Measurements from ENCODE around the gene TMEM245.
A peak's percentile ranks its signal among the peaks of the same experiment; 100 is the strongest.

The TMEM245 gene

DNA sequence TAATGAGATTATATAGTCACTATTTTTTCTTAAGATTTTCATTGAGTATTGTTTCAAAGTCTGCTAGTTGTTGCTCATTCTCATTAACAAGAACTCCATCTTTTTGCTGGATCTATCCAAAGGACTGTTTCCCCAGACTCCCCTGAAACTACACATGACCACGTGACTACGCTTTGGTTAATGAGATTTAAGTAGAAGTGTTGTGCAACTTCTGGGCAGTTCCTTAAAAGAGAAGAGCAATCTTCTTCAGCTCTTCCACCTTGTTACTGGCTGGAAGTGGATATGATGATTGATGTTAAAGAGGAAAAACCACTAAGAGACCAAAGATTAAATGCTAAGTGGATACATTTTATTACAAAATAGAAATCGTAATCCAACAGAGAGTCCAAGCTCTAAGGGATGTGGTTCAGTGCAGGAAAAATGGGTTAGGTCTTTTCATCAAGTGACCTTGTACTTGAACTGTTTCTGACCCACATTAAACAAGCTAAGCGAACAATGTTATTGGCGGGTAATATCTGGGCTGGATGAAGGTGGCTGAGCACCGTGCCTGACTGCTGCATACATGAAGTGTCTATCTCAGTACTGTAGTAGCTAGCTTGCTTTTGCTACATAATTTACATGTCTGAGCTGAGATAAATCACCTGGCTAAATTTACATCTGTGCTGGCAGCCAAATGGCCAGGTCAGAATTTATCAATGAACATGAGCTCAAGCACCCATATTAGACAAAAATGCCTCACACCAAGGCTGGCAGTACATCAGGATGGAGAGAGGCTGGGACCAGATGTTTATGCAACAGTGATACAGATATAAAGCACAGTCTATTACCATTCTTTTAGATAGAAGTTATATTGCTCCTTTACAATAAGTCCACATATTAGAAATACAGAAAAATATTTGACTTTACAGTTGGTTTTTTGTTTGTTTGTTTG lies 98.9 kb downstream of the TMEM245 start:
- DNase-seq = no peak

DNA sequence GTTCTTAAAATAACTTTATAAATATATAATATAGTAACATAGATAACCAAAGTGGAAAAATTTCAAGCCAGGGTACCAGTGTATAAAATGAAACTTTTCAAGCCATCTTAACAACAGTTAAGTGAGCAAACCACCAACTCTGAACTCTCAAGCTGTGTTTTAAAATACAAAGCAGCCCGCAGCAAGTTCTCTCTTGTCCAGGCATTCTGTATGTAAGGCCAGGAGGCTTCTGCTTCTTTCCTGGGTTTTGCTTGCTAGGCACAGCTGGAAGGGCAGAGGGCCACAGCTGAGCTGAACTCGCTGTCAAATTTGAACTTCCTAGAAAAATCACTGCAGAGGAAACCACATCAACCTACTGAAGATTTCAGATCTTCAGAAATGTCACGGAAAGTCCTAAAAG lies 99.6 kb downstream of the TMEM245 start:
- DNase-seq = no peak

DNA sequence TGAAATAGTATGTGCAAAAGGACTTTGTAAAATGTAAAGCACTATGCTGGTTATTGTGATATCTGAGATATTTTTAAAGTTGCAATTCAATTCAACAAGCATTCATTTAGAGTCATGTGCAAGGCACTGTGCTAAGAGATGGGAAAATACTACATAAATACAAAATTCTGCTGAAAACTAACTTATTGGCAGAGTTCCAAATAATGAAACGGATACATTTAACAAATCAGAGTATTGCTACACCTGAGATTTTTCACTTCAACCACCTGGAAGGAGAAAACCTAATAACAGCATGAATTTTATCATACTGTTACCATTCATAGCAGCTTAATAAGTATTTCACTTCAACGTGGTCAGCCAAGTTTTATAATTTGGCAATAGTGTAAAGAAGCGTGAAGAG lies 100.3 kb downstream of the TMEM245 start:
- no peak for DNase-seq

DNA sequence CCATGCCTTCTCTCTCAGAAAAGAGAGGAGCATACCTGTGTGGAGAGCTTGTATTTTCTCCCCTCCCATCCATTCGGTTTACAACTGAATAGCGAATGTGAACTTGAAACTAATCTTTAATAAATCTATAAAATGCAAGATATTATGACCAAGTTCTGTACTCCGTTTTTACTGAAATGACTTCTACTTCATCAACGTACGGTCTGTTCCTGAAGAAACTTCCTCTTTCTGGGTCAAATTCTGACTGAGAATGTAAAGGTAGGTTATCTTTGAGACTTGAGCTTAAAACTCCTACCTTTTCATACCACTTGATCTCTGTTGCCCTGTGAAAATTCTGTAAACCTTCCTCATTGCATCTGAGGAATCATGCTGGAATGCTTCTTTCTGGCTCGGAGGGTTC lies 102.3 kb downstream of the TMEM245 start:
- DNase-seq = no peak

DNA sequence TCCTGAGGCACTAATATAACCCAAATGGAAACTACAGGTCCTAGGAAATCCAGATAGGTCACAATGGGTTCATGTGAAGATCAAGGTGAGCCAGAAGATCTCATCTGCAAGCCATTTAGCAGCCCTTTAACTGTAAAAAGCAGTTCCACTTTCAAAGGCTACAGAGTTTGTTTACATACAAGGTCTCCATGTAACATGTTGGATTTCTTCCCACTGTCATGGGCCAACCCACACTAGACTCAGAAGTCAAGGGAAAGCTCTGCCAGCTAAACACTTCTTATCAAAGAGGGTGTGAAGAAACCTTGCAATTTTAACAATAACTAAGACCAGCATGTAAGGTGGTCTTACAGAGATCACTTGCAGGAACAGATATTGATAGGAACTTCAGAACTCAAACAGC lies 102.7 kb downstream of the TMEM245 start:
- DNase-seq = no peak

DNA sequence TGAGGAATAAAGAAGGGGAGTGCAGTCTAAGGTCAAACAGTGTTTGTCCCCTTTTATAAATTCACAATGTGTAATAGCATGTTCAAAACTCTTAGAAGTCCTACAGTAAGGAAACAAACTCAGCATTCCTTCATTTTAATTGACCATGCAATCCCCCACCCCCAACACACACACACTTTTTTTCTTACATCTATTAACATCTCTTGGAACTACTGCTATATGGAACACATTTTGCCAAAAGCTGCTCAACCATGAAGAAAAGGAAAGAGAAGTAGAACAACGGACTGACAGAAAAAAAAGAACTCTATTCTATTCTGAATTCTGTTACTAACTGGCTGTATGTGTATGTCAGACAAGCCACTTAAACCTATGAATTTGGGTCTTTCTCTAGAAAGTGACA lies 103.6 kb downstream of the TMEM245 start:
- DNase-seq = no peak

DNA sequence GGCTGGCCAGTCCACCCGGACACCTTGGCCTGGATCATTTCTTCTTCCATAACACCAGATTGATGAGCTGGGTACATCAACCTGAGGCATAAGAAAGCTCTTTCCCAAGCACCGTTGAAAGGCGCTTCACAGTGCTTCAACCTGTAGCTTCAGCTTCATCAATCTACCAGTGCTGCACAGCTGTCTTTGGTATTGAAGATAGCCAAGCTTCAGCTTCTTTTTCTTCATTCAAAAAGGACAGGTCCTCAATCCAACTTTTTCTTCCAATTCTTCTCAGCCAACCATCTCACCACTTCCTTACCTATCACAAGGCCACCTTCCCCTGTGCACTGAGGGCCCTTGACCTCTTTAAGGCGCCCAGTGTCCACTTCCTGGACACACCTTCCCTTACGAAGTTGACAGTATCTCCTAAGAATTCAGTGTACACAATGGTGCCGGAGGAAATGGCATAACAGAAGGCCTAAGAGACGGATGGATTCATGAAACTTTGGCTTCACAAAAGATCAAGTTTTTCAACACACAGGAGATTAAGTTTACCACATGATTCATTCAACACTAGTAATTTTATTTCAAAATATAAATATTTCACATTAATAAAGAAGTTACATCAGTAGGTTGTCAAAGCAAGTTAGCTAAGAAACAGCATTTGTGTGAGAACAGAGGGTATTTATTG lies 105.0 kb downstream of the TMEM245 start:
- DNase-seq = no peak

DNA sequence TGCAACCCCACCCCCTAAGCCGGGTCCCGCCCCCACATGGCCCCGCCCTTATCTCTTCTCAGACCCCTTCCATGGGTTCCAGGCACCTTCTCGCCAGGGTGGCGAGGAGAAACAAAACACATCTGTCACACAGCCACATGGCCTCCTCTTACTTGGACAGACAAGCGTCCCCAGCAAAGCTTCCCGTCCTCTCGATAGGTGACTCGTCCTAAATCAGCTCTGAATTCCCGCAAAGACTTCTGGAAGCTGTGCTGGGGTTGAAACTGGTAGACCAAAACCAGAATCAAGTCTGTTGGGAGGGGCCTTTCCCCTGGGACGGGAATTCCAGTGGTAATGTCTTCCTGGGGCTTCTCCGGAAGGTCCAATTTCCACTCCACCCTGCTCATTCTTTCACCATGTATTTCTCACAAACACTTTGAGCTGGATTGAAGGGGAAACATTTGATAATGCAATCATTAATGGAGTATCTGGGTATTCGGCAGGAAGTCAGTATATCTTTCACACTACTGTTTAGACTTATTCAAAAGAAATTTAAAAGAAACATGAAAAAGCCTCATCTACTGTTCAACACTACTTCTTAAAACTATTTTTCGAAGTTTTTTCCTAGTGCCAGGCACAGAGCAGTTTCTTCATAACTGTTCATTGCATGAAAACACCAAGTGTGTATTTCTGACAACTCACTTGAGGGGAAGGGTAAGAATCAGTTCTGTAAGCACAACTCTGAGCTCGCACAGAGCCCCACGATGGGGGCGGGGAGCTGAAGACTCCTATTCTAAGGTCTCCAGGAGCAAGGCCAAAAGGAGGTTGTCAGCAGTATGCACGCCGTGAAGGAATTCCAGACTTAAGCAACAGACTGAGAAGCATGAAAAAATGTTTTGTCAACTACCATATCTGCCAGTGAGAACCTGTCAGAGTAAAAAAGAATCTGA lies 105.8 kb downstream of the TMEM245 start:
- DNase-seq = no peak

DNA sequence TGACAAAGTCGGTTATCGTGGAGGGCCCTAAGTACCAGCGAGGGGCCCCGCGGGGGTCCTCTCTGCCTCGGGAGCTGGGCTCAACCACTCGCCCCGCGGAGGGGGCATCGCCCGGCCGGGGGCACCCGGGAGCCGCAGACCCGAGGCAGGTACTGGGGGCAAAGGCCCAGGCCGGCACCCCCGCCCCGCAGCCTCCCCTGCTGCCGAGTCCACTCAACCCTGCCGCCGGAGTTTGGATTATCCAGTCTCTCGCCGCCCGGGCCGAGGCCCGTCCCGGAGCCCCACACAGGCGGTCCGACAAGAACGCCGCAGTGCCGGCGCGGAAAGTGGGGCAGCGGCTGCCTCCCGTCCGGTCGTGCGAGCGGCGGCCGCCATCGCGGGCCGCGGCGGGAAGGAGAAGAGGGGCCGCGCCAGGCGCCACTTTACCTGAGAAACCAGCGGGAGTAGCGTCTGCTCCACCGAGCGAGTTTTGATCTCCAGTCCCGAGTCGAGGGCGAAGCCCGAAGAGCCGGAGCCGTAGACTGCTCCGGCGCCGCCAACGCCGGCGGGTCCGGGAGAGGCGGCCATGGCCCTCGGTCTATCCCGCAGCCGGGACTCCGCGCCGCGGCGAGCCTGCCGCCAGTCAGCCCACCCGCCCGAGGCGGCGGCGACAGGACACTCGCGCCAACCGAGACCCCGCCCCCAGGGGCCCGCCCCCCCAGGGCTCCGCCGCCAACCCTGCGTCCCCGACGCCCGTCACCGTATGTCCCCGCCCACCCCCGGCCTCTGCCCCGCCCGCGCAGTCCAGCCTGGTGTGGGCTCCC lies 106.7 kb downstream of the TMEM245 start, which contains the start of gene CTNNAL1:
Gene CTNNAL1, minus strand, starts transcription at position 624 of the 803 bp plus-strand sequence. Its CDS starts 57 bp downstream, at position 567.
- peak; percentile 80 for DNase-seq

DNA sequence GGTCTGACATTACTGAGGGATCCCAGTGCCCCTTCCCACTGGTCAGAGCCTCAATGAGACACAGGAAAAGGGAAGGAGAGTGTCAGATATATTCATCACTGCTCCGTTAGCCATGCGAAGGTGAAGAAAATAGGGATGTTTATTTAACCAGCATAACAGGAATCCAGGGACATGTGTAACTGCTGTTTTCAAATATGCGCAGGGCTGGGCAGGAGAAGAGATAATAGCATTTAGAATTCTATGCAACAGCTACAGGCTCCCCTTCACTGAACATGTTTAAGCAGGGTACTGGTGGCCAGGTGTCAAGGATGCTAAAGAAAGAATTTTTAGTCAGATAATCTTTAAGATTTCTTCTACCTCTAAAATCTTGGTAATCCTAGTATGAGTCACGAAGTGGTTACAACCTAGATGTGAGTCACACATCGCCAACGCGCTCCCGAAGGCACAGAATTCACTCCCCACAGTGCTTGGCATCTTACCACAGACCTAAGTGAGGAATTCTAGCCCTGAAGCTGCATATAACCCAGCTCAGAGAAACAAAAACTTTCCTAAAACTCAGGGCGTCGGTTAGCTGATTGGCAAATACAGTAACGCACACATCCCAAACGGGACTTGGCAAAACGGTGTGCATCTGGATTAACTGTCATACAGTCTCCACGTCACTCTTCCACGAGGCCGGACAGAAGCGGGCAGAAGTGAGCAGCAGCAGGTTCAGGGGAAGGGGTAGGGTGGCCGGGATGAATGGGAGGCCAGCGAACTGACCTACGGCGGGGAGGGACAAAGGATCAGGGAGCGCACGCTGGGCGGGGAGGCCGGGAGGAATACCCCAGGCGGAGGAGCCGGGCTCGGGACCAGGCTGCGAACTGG lies 107.5 kb downstream of the TMEM245 start:
- peak; percentile 45 for DNase-seq

DNA sequence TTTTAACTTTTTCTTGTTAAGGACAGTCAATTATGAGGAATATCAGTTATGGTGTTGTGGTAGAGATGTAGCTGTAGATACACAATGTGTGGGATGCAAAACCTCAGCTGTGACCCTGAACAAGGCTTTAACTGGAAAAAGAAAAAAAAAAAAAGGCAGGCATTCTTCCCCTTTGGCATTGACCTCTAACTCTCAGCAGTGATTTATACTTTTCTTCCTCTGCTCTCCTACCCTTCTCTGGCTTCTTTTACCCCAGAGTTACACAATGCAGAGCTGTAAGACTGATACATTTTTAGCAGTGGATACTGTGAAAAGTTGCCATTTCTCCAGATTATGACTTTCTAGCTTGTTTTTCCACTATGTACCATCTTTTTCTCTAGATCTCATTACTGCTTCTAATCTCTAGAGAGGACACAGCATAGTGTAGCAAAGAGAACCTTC lies 108.5 kb downstream of the TMEM245 start:
- DNase-seq = no peak

DNA sequence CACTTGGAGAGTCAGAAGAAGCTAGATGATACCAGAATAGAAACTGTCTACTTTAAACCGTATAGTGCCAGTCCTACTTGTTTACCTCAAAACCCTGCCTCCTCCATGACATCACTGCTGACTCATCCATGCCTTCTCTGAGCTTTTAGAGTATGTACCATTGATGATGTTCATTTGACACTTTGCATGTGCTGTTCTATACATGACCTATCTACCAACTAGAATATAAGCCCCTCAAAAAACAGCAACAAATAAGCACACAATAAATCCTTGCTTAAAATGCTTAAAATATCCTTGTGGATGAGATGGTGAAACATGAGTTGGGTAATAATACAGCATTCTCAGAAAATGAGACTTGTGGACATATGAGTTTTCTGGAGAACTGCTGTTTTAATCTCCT lies 109.0 kb downstream of the TMEM245 start:
- peak; percentile 47 for DNase-seq

DNA sequence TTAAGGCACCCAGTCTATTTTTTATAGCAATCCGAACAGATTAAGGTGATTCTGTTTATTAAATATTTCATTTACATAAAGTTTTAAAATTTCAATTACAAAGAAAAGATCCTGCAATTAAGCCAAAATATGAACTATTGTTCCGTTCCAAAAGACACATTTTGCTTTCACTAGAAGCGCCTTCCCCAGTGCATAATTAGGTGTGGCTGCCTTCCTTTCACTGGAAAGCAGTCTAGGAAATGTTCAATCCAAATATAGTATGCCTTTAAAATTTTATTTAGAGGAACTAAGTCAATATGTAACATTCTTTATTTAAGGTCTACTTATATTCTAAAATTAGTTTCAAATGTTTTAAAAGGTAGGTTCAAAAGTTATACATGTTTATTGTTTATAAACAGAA lies 114.1 kb downstream of the TMEM245 start:
- no peak for DNase-seq

DNA sequence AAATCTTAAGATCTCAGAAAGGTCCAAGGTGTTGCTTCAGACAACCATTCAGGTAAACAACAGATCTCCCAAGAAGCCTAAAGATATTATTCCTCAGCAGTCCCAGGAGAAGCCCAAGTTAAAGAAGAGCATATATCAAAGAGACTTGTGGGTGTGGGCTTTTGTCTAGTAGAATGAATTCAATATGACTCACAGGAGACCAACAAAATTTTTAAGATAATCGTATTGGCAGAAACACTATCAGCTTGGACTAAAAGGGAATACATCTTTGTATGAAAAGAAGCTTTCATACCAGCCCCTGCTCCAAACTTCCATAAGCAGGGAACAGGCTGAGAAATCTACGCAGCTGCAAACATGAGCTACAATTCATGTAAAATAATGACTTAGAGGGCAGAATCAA lies 116.6 kb downstream of the TMEM245 start:
- DNase-seq = no peak

DNA sequence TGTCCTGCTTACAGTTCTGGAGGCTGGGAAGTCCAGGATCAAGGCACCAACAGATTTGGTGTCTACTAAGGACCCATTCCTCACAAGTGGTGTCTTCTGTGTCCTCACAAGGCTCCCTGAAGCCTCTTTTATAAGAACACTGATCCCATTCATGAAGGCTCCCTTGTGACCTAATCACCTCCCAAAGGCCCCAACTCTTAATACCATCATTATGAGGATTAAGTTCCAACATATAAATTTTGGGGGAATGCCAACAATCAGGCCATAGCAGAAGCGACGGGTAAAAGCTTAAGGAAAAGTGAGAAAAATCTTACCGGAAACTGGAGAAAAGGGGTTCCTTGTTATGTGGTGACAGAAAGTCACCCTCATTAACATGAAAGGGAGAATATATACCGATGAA lies 117.6 kb downstream of the TMEM245 start:
- no peak for DNase-seq

DNA sequence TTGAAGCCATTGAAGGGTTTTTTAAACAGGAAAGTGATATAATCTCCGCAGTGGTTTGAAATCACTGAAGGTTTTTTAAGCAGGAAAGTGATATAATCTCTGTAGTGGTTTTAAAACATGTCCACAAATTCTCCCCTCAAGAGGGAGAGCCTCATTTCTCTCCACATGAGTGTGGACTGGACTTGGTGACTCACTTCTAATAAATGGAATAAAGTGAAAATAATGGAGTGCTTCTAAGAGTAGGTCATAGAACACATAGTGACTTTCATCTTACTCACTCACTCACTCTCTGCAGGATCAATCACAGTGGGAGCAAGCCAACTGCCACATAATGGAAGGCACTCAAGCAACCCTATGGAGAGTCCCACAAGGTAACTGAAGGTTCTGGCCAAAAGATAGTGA lies 118.5 kb downstream of the TMEM245 start:
- no peak for DNase-seq

DNA sequence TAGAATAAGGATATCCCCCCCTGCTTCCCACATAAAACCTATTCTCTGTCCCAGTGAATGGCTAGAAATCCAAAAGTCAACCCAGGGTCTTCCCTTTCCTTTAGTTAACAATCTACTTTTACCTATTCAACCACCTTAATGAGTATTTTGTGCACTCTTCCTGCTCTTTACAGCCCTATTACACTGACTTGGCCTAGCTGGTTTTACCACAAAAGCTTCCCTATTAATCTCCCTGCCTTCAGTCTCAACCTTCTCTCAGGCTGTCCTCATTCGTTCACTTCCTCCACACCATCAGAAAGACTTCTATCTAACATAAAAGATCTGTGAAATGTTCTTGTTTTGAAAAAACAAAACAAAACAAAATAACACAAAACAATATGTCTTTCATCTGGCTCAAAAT lies 122.6 kb downstream of the TMEM245 start:
- DNase-seq = no peak

DNA sequence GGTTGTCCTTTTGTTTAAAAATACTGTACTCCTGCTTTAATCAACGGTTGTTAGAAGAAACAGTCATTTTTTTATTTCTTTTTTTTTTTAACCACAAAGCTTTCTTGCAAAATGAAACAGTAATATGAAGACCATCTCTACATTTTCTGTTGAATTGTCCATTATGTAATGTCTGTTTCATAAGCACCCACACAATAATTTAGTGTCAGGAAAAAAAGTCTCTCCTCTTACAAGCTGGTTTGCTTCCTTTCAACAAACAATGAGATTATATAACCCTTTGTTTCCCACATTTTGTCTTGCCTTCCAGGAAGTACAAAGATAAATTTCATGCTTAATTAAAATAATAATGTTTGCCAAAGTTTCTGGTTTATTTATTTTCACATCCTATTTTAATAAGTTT lies 123.1 kb downstream of the TMEM245 start:
- DNase-seq = no peak

DNA sequence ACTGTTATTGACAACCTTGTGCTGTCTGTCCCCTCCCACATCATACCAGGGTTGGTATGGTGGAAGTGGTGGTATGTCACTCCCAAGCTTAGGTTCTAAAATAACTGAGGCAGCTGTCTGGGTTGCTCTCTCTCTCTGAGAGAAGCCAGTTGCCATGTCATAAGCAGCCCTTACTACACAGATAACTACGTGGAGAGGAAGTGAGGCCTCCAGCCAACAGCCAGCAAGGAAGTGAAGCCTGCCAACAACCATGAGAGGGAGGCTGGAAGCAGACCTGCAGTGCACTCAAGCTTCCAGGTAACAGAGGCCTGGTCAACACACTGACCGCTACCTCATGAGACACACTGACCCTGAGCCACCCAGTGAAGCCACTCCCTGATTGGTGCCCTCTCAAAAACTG lies 125.1 kb downstream of the TMEM245 start:
- no peak for DNase-seq

DNA sequence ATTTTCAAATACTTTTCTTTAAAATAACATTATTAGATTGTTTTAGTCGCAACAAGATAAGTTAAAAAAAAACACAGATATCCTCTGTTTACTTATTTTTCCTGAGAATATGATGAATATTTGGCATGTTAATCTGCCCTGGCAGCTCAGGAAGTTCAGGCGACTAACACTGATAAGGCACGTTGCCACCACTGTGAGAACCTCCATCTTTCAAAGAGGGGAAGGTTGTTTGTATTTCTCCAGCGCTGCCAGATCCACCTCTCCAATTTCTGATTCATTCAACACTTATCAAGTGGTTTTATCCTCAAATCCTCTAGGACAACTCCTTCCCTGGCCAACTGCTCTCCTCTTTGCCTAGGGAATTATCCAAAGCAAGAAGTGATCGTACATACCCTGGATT lies 128.3 kb downstream of the TMEM245 start:
- no peak for DNase-seq

DNA sequence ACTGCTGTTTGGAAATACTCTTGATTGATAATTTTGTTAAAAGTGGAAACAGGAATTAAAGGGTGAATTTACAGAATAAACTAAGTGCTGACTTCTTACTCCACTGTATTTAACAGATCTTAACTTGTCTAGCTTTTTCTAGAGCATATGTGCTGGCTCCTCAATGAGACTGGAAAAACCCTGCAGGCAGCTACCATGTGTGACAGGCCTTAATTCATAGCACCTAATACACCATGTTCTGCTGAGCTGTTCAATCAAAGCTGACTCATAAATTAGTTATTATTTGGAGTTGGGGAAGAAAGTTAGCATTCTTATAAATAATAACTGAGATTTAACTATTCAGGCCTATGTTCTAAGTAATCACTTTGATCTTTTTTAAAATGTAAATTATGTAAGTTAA lies 135.9 kb downstream of the TMEM245 start:
- DNase-seq = no peak

Measured in effector CD4-positive, alpha-beta T cell (primary cell).